Amniotic stem cell (primary cell): ENCODE data around the gene ADH4.
"Not testable (repeated sequence)": the region's sequence is repeated elsewhere in the genome, so short reads cannot be mapped to it uniquely, and the experiment has no call there.

Experiments used
- DNase-seq: peaks from one replicate; lab custom pipeline; 2025; lab: John Stamatoyannopoulos, UW

Gene ADH4

DNA sequence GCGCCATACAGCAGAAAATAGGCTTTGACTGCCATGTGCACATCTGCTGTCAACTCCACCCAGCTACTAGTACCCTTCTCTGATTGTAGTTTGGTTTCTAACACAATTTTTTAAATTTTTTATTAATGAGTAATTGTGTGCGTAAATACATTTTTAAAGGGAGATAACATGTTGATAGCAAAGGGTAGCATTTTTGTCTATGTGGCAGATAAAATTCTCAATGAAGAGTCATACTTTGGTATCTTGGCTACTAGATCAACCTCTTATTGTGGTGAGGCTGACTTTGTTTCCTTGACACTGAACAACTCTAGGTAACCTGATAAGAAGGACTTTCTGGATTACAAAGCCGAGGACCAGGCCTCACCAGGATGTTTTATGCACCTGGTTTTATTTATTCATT, 9.5 kb downstream of the ADH4 start:
- DNase-seq: no peak

DNA sequence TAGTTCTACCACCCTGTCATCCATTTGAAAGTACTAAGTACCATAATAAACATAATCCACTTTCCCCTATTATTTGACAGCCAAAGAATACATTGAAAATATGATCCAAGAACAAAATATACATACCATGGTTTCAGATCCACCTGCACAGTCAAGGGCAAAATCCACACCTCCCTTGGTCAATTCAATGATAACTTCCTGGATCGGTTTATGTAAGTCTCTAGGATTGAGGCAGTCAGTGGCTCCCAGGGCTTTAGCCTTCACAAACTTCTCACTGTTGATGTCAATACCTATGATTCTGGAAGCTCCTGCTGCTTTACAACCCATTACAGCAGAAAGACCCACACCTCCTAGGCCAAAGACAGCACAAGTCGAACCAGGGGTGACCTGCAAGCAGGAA, 12.7 kb downstream of the ADH4 start:
- no peak for DNase-seq

DNA sequence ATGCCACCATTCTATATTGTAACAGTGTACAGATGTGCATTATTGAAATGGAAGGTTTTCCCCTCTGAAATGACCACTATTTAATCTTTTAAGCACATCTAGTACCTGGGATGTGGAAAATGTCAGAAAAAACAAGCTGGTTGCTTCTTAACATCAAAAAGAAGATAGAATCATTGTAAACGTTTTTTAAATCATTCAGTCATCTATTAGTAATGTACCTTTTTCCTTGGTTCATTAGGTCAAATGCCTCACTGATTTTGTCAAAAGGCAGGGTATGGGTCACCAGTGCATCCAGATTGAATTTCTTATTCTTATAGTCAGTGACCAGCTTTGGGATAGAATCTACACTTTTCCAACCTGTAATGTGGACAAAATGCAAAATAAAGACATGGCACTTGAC, 17.7 kb downstream of the ADH4 start:
- DNase-seq: no peak

GRCh38 chr4:99121008-99121407, 23.1 kb downstream of the ADH4 start:
- DNase-seq: no peak

- no peak for DNase-seq
Measured at GRCh38 chr4:99120501-99120900, 23.6 kb downstream of the ADH4 start.

DNA sequence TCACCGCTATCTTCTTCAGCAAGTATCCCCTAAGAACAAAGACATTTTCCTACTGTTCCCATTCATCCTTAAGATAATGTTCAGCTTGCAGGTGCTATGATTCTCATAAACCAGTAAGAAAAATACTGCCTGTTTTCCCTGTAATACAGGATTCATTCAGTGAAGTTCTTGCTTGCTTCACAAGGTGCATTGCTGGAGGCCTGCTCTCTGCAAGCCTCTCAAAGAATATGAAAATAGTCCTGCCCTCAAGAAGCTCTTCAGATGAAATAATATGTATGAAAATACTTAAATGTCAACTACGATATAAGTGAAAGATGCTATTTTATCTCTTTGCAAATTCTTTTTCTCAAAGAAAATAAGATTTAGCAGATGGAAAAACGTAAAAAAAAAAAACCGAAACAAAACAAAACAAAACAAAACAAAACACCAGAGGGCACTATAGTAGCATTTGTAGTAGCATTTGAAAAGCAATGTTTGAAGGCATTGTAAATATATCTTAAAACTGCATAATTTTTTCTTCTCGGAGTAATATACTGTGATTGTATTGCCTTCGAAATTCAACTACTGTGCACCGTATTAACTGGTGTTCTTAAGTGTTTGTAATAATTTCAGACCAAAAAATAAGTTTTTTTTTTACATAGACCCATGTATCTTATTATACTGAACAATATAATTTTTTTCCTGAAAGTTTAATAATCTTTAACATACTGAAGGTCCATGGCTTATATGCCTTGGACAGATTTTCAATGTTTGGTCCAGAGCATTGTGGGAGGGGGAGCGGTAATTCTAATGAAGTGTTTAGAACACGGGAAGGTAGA, 26.0 kb downstream of the ADH4 start:
- no peak for DNase-seq

DNA sequence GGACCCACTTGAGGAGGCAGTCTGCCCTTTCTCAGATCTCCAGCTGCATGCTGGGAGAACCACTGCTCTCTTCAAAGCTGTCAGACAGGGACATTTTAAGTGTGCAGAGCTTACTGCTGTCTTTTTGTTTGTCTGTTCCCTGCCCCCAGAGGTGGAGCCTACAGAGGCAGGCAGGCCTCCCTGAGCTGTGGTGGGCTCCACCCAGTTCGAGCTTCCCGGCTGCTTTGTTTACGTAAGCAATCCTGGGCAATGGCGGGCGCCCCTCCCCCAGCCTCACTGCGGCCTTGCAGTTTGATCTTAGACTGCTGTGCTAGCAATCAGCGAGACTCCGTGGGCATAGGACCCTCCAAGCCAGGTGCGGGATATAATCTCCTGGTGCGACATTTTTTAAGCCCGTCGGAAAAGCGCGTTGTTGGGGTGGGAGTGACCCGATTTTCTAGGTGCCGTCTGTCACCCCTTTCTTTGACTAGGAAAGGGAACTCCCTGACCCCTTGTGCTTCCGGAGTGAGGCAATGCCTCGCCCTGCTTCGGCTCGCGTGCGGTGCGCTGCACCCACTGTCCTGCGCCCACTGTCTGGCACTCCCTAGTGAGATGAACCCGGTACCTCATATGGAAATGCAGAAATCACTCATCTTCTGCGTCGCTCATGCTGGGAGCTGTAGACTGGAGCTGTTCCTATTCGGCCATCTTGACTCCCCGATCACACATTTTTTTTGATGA, 26.8 kb downstream of the ADH4 start:
- not testable (repeated sequence) for DNase-seq

DNA sequence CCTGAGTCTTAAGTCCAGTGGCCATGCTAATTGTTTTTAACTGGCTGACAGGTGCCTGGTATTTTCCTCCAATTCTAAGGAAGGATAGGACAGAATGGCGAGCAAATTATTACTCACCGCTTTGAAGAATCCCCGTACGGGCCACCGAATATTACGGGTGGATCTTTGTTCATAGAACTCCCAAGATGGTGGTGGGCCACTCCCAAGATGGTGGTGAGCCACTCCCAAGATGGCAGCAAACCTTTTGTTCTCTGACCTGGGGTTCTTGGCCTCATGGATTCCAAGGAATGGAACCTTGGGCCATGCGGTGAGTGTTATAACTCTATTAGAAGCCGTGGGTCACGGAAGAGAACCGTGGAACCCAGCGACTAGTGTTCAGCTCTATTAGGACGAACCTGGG, 34.8 kb downstream of the ADH4 start:
- DNase-seq: not testable (repeated sequence)

- DNase-seq: no peak
Measured at GRCh38 chr4:99104153-99104552, 39.9 kb downstream of the ADH4 start.

DNA sequence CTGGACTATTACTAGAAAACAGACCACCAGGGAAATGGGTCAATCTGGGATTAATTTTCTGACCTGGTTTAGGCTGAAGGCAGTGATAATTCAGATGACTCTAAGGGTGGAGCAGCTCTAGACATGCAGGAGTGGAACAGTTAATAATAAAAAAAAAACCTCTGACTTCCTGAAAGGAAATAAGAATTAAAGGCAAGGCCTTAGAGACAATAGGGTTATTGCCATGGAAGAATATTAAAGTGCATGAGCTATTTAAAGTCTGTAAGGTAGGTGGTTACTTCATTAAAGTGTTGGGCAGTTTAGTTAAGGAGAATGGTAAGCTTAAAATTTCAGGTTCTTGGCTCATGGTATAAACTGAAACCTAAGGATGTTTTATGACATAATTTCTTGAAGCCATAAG, 40.9 kb downstream of the ADH4 start:
- no peak for DNase-seq

GRCh38 chr4:99102634-99103033, 41.5 kb downstream of the ADH4 start:
- DNase-seq: no peak

DNA sequence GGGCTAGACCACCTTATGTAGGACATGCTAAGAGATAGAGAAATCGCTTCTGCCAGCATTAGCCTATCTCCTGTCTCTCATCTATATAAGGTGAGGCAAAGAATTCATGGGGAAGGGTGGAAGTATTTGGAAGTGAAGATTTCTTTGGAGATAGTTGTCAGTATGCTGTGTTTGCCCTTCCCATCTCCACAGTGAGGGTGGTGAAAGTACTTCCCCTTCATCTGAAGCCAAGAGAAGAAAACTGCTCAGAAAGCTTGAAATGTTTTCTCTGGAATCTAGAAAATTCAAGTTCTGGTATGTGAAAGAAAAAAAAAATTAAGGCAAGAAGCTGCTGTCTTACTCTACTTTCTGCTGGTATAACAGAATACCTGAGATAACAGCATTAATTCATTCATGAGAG, 43.2 kb downstream of the ADH4 start:
- DNase-seq: no peak

- not testable (repeated sequence) for DNase-seq
Measured at GRCh38 chr4:99099814-99100213, 44.3 kb downstream of the ADH4 start.

DNA sequence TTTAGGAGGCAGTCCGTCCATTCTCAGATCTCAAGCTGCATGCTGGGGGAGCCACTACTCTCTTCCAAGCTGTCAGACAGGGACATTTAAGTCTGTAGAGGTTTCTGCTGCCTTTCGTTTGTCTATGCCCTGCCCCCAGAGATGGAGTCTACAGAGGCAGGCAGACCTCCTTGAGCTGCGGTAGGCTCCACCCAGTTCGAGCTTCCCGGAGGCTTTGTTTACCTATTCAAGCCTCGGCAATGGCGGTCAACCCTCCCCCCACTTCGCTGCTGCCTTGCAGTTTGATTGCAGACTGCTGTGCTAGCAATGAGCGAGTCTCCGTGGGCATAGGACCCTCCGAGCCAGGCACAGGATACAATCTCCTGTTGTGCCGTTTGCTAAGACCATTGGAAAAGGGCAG, 44.8 kb downstream of the ADH4 start:
- no peak for DNase-seq

- not testable (repeated sequence) for DNase-seq
Measured at GRCh38 chr4:99091841-99092240, 52.3 kb downstream of the ADH4 start.

DNA sequence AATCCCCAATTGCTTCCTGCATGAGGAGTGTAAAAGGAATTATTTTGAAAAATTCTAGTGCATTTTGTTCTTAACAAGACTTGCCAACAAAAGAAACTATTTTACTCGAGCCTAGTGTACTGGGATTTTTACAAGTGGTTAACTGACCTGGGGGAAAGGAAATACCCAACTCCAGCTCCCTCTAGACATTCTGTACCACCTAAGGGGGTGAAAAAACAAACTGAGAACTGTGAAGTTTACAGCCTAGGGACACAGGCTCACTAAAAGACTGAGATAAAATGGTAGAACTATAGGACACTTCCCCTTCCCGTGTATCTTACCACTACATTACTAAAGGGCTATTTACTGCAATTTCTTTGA, 52.9 kb downstream of the ADH4 start:
- no peak for DNase-seq

GRCh38 chr4:99090481-99091215, 53.4 kb downstream of the ADH4 start:
- DNase-seq: no peak

GRCh38 chr4:99088481-99089365, 55.4 kb downstream of the ADH4 start, which contains the start of gene ADH5:
TSS of gene ADH5 (minus strand) at chr4:99088788. CDS start at chr4:99088700, 88 bp downstream.
- peak; percentile 80 for DNase-seq

DNA sequence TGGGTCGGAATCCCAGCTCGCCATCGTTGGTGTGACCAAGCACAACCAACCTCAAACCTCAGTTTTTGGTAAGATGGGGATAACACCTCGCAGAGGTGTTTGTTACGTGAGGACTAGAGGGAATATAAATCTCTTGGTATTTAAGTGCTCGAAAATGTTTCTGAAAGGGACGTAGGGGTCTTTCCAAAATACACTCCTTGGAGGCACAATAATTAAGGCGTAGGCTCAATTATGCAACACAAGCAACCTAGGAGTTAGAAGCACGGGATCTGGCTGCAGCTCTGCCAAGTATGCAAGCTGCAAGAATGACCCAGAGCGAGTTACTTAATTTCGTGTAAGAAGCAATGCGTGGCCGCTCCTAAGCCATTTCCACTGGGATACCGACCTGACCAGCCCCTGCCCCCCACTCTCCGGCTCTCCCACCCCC, 56.1 kb downstream of the ADH4 start:
- peak; percentile 62 for DNase-seq

- DNase-seq: no peak
Measured at GRCh38 chr4:99084595-99084994, 59.5 kb downstream of the ADH4 start.

- DNase-seq: no peak
Measured at GRCh38 chr4:99082192-99082591, 61.9 kb downstream of the ADH4 start.

GRCh38 chr4:99080869-99081268, 63.2 kb downstream of the ADH4 start:
- DNase-seq: not testable (repeated sequence)
